GM18868 (cell line): ENCODE measurements around the gene ERVW-1.

ENCODE experiments used
- ATAC-seq: cut with Tn5 transposase; IDR thresholded peaks from one replicate; pipeline ENCODE4 v1.9.1; 2021; ENCODE audit warnings: mild to moderate bottlenecking, moderate library complexity; ENCODE audit not compliant: unreplicated experiment

Gene ERVW-1

DNA sequence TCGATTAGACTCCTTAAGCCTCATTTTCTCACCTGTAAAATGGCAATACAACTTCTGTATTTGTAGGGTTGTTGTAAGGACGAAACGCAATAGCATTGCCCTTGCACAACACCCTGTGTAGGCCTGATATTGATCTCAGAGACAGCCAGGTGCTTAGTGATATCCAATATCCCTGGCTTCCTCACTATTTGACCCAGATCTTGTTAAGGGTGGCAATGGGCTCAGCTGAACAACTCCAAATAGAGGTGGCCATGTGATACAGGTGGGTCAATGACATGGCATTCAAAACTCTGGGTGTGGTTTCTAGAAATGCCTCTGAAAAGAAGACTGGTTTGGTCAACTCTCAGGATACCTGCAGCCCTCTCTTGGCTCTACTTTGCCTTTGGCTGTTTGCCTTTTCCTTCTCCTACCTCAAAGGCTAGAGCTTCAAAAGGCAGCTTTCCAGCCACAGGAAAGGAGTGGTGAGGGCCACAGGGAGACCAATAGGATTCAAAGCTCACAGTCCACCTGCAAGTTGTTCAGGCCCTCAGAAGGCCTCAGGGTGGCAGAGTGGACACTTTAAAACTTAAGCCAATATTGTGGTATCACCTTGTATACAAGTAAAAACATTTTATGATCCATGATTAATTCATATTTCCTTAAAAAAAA is 45.3 kb downstream of the ERVW-1 start:
- ATAC-seq = no peak

GRCh38 chr7:92427193-92427592 is 50.6 kb downstream of the ERVW-1 start:
- no peak for ATAC-seq

- no peak for ATAC-seq
These were observed 52.3 kb downstream of the ERVW-1 start for GRCh38 chr7:92425311-92425947.

DNA sequence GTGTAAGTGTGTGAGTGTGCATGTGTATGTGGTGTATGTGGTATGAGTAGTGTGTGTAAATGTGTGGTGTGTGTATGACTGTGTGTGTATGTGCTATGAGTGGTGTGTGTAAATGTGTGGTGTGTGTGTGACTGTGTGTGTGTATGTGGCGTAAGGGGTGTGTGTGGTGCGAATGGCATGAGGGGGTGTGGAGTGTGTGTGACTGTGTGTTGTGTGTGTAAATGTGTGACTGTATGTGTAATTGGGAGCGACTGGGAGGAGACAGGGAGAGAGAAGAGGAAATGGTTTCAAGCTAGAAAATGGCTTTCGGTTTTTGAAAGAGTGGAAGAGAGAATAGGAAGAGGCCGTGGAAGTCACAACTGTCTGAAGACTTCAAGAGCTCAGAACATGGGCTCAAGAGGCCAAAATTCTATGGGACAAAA is 54.0 kb downstream of the ERVW-1 start:
- no peak for ATAC-seq

DNA sequence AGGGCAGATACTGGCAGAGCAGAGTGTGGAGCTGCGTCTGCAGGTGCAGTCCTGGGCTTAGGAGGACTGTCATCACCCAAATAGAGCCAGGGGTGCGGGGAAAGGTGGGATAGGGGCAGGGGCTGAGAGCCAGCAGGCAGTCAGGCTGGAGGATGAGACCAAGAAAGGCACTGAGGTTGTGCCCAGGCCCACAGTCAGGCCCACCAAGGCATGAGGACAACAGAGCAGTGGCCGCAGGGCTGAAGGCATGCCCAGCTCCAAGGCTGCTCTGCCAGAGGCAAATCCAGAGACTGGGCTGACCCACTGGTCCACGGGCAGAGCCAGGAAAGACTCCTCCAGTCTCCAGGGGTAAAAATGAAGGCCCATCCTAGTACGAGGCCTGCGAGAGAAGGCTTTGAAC is 54.8 kb downstream of the ERVW-1 start:
- no peak for ATAC-seq

- no peak for ATAC-seq
These were observed 55.9 kb downstream of the ERVW-1 start for GRCh38 chr7:92421676-92422435.
